ENCODE data around the gene ITGAD. TPM values are rescaled to one million over a fixed set of nuclear protein-coding genes. Genes with fewer than 3 reads are reported as not detected.

The ITGAD gene
- total RNA-seq, 1 donor from 2014 or later = not detected

DNA sequence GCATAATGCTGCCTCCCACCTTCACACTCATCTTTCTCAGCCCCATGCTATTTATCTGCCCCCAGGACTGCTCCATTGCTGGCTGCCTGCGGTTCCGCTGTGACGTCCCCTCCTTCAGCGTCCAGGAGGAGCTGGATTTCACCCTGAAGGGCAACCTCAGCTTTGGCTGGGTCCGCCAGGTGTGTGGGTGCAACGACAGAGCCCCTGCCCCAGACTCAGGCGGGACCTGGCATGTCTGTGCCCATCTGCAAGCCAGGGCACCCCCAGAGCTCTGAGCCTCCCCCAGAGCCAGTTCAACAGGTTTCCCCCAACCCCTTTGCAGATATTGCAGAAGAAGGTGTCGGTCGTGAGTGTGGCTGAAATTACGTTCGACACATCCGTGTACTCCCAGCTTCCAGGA lies 12.9 kb upstream of the ITGAD start:
- DNase-seq (ENCODE audit: low read depth) = no peak
- Histone ChIP-seq H3K4me3 (ENCODE audit: low read depth, low read length) (no peak overlapping the region), H3K36me3 (ENCODE audit: control insufficient read depth, insufficient read depth, low read length) (no peaks in the 10 kb centered on the region), H3K27me3 (ENCODE audit: control insufficient read depth, insufficient read depth, low read length) (no peaks in the 10 kb centered on the region)
- TF ChIP-seq, protein P1, sequence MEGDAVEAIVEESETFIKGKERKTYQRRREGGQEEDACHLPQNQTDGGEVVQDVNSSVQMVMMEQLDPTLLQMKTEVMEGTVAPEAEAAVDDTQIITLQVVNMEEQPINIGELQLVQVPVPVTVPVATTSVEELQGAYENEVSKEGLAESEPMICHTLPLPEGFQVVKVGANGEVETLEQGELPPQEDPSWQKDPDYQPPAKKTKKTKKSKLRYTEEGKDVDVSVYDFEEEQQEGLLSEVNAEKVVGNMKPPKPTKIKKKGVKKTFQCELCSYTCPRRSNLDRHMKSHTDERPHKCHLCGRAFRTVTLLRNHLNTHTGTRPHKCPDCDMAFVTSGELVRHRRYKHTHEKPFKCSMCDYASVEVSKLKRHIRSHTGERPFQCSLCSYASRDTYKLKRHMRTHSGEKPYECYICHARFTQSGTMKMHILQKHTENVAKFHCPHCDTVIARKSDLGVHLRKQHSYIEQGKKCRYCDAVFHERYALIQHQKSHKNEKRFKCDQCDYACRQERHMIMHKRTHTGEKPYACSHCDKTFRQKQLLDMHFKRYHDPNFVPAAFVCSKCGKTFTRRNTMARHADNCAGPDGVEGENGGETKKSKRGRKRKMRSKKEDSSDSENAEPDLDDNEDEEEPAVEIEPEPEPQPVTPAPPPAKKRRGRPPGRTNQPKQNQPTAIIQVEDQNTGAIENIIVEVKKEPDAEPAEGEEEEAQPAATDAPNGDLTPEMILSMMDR (IDR thresholded peaks at IDR 0.05; ENCODE audit: insufficient read depth, low read length, poor library complexity, severe bottlenecking) = no peak

DNA sequence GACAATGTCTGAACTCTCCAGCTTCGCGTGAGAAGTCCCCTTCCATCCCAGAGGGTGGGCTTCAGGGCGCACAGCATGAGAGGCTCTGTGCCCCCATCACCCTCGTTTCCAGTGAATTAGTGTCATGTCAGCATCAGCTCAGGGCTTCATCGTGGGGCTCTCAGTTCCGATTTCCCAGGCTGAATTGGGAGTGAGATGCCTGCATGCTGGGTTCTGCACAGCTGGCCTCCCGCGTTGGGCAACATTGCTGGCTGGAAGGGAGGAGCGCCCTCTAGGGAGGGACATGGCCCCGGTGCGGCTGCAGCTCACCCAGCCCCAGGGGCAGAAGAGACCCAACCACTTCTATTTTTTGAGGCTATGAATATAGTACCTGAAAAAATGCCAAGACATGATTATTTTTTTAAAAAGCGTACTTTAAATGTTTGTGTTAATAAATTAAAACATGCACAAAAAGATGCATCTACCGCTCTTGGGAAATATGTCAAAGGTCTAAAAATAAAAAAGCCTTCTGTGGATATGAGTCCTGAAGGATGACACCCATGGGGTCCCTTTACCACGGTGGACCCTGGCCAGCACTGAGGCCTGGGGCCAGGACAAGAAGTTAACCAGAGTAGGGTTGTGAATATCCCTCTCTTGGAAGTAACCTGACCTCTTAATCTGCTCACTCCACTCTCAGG lies 10.5 kb upstream of the ITGAD start:
- no peaks in the 10 kb centered on the region for H3K27me3 ChIP-seq (ENCODE audit: control insufficient read depth, insufficient read depth, low read length)
- H3K36me3 ChIP-seq (ENCODE audit: control insufficient read depth, insufficient read depth, low read length) = no peaks in the 10 kb centered on the region
- H3K4me3 ChIP-seq (ENCODE audit: low read depth, low read length) = no peak overlapping the region
- TF ChIP-seq, protein P1 (IDR thresholded peaks at IDR 0.05; ENCODE audit: insufficient read depth, low read length, poor library complexity, severe bottlenecking) = peak; percentile 66
- DNase-seq (ENCODE audit: low read depth) = no peak

DNA sequence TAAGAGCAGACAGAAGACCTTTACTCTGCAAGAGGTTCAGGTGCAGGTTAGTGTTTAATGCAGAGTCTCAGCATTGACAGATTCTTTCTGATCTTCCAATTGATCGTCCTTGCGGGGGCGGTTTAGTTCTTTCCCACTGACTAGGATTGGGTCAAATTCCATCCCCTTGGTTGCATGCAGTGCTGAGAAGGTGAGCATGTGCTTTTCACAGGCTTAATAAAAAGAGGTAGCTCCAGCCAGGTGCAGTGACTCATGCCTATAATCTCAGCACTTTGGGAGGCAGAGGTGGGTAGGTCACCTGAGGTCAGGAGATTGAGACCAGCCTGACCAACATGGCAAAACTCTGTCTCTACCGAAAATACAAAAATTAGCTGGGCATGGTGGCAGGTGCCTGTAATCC lies 7.5 kb upstream of the ITGAD start:
- TF ChIP-seq, protein P1 (IDR thresholded peaks at IDR 0.05; ENCODE audit: insufficient read depth, low read length, poor library complexity, severe bottlenecking) = no peak
- Histone ChIP-seq H3K4me3 (ENCODE audit: low read depth, low read length) (no peak overlapping the region), H3K27me3 (ENCODE audit: control insufficient read depth, insufficient read depth, low read length) (no peaks in the 10 kb centered on the region), H3K36me3 (ENCODE audit: control insufficient read depth, insufficient read depth, low read length) (no peaks in the 10 kb centered on the region)
- DNase-seq (ENCODE audit: low read depth) = no peak

DNA sequence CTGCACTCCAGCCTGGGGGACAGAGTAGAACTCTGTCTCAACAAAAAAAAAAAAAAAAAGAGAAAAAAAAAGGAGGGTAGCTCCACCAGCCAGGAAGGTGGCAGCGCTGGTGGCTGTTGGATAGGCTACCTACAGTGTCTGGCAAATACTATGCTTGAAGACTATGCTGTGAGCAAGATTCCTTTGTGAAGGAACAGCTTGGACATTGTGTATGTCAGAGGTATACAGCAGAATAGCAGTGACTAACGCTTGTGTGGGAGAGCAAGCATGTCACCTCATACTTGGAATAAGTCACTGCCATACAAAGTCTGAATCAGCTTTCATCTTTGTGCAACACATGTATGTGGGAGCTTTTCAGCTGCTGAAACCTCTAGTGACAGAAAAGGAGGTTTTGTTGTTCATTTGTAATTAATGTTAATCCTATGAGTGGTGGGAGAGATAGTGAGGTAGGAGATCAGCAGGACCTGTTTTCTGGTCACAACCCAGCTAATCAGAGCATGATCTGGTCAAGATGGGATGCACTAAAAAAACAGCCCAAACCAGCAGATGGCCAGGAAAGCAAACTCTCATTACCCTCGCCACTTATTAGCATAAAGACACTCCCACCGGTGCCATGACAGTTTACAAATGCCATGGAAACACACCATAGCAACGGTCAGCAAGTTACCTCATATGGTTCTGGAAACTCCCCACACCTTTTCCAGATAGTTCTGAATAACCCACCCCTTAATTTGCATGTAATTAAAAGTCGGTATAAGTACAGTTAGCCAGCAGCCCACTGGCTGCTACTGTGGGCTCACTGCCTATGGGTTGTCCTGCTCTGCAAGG lies 6.8 kb upstream of the ITGAD start:
- no peak overlapping the region for H3K4me3 ChIP-seq (ENCODE audit: low read depth, low read length)
- H3K27me3 ChIP-seq (ENCODE audit: control insufficient read depth, insufficient read depth, low read length) = no peaks in the 10 kb centered on the region
- TF ChIP-seq, protein P1 (IDR thresholded peaks at IDR 0.05; ENCODE audit: insufficient read depth, low read length, poor library complexity, severe bottlenecking) = no peak
- H3K36me3 ChIP-seq (ENCODE audit: control insufficient read depth, insufficient read depth, low read length) = no peaks in the 10 kb centered on the region
- peak; percentile 32 for DNase-seq (ENCODE audit: low read depth)

DNA sequence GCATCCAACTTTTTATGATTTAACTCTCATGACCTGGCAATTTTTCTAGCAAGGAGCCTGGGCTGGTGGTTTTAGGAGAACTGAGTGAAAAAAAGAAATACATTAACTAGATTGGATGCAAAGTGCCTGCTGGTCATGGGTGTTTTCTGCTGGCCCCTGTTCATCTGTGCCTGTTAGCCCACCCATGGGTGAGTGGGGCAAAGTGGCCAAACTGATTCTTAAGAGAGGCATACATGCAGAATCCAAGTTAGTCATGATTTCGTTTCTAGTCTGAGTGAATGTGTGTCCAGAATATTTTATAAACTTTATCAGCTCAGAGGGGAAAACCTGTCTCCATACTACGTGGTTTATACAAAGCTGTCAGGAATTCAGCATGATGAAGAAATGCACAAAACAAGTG lies 4.6 kb upstream of the ITGAD start:
- TF ChIP-seq, protein P1 (IDR thresholded peaks at IDR 0.05; ENCODE audit: insufficient read depth, low read length, poor library complexity, severe bottlenecking) = no peak
- H3K4me3 ChIP-seq (ENCODE audit: low read depth, low read length) = no peak overlapping the region
- no peaks in the 10 kb centered on the region for H3K27me3 ChIP-seq (ENCODE audit: control insufficient read depth, insufficient read depth, low read length)
- no peaks in the 10 kb centered on the region for H3K36me3 ChIP-seq (ENCODE audit: control insufficient read depth, insufficient read depth, low read length)
- no peak for DNase-seq (ENCODE audit: low read depth)
